Measurements from ENCODE around the gene CGB1.
"Not testable (repeated sequence)": the region's sequence is repeated elsewhere in the genome, so short reads cannot be mapped to it uniquely, and the experiment has no call there.

CGB1 gene

GRCh38 chr19:49020342-49020741 lies 16.4 kb downstream of the CGB1 start:
- Histone ChIP-seq H3K4me3 (ENCODE audit: low read depth in 1 of 2, low read length in 1 of 2) (no peak overlapping the region), H3K27ac (no peak overlapping the region), H3K27me3 (peaks cover 57% of the 10 kb centered on the region), H3K4me1 (ENCODE audit: control insufficient read depth in 1 of 2, insufficient read depth in 1 of 2, low read depth in 1 of 2, low read length in 1 of 2) (peaks cover 23% of the 10 kb centered on the region in 2 experiments), H3K9me3 (no peaks in the 10 kb centered on the region), H3K36me3 (peaks cover 10% of the 10 kb centered on the region)
- TF ChIP-seq CTCF (IDR thresholded peaks at IDR 0.05): no peak

GRCh38 chr19:49019242-49019932 lies 17.3 kb downstream of the CGB1 start:
- peaks cover 23% of the 10 kb centered on the region in 2 experiments for H3K4me1 ChIP-seq (ENCODE audit: control insufficient read depth in 1 of 2, insufficient read depth in 1 of 2, low read depth in 1 of 2, low read length in 1 of 2)

GRCh38 chr19:49018388-49019241 lies 18.1 kb downstream of the CGB1 start:
- H3K27ac ChIP-seq, H3K9me3 ChIP-seq: not testable (repeated sequence)
- Histone ChIP-seq H3K36me3 (peaks cover 26% of the 10 kb centered on the region), H3K27me3 (peaks cover 57% of the 10 kb centered on the region), H3K4me3 (ENCODE audit: low read depth in 1 of 2, low read length in 1 of 2) (peak overlapping the region; percentile 23 to 55), H3K4me1 (ENCODE audit: control insufficient read depth in 1 of 2, insufficient read depth in 1 of 2, low read depth in 1 of 2, low read length in 1 of 2) (peaks cover 23% of the 10 kb centered on the region in 2 experiments)

More at GRCh38 chr19:49019242-49019932, 17.3 kb downstream of the CGB1 start:
- H3K9me3 ChIP-seq: no peaks in the 10 kb centered on the region
- TF ChIP-seq CTCF (IDR thresholded peaks at IDR 0.05): no peak
- peak overlapping the region; percentile 23 to 55 for H3K4me3 ChIP-seq (ENCODE audit: low read depth in 1 of 2, low read length in 1 of 2)
- H3K27me3 ChIP-seq: peaks cover 57% of the 10 kb centered on the region
- H3K36me3 ChIP-seq: peaks cover 20% of the 10 kb centered on the region
- H3K27ac ChIP-seq: no peak overlapping the region

DNA sequence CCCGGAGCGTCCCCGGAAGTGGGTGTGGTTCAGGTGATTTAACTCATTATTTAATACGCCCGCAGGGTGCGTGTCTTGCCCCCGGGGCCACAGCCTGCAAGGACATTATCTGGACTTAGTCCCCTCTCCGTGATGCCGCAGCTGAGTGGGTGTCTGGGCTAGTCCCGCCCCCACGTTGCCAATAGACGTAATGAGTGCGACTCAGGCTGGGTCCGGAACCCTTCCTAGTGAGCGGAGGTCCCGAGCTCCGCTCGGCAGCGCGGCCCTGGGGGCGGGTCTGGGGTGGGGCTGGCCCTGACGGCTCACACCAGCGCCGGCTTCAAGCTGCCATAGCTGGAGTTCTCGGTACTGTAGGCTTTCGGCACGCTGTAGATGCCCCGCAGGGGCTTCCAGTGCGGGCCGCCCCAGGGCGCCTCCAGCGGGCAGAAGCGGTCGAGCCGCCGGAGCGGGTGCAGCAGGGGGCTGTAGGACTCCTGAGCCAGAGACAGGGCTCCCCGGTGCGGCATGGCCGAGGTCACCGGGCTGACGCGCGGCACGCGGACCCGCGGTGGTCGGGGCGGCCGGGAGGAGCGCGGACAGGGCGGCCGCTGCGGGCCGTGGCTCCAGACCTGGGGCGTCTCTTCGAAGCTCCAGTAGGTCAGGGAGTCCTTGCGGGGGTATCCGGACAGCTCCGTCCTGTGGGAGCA lies 18.9 kb downstream of the CGB1 start:
- Histone ChIP-seq H3K27ac (no peak overlapping the region), H3K4me3 (ENCODE audit: low read depth in 1 of 2, low read length in 1 of 2) (peak overlapping the region in 1 of 2 experiments; percentile 55), H3K27me3 (peaks cover 57% of the 10 kb centered on the region), H3K4me1 (ENCODE audit: control insufficient read depth in 1 of 2, insufficient read depth in 1 of 2, low read depth in 1 of 2, low read length in 1 of 2) (peaks cover 23% of the 10 kb centered on the region in 2 experiments), H3K9me3 (no peaks in the 10 kb centered on the region), H3K36me3 (peaks cover 27% of the 10 kb centered on the region)
- no peak for TF ChIP-seq CTCF (IDR thresholded peaks at IDR 0.05)

DNA sequence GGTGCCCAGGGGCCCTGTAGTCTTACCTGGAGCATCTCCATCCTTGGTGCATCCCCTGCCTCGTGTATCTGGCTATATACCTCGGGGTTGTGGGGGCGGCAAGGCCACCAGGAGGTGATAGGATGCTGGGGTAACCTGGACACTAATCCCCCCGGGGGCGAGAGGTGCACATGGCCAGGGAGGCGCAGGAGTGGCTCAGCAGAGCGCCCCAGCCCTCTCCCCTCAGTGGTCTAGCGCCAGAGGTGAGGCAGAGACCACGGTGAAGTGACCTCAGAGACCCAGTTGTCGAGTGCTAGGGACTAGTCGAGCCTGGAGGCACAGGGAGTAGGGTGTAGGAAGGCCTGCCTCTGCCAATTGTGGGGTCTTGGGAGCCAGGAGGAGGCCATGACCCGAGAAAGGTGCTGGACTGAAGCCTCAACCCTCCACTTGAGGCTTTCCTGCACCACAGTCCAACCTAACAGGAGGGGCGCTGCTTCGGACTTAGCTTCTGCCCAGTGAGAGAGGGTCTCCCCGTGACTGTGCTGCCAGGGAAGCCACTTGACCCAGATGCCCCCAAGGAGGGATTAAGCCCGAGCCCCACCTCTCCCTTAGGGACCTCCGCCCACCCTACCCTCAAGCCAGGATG lies 19.5 kb downstream of the CGB1 start, which contains the start of gene LHB:
LHB (minus strand) TSS at position 51 of the 625 bp plus-strand sequence; CDS start at position 41, 10 bp downstream.
- peak within 1 kb of the TSS in 1 of 2 experiments; percentile 55 for H3K4me3 ChIP-seq (ENCODE audit: low read depth in 1 of 2, low read length in 1 of 2)
- no peaks in the 10 kb centered on the region for H3K9me3 ChIP-seq
- H3K27me3 ChIP-seq: peaks cover 52% of the 10 kb centered on the region
- peaks cover 23% of the 10 kb centered on the region in 2 experiments for H3K4me1 ChIP-seq (ENCODE audit: control insufficient read depth in 1 of 2, insufficient read depth in 1 of 2, low read depth in 1 of 2, low read length in 1 of 2)
- no peak within 1 kb of the TSS for H3K27ac ChIP-seq
- no peak for TF ChIP-seq CTCF (IDR thresholded peaks at IDR 0.05)
- H3K36me3 ChIP-seq: peaks cover 33% of the 10 kb centered on the region

Measured in neutrophil (primary cell).